HG02973 (cell line): Measurements from ENCODE around the gene NFIL3.
A peak's percentile ranks its signal among the peaks of the same experiment; 100 is the strongest.

Source experiments
- ATAC-seq: cut with Tn5 transposase; IDR thresholded peaks from one replicate; pipeline ENCODE4 v1.9.1; 2021; ENCODE audit warnings: moderate library complexity; ENCODE audit not compliant: unreplicated experiment

NFIL3 gene

DNA sequence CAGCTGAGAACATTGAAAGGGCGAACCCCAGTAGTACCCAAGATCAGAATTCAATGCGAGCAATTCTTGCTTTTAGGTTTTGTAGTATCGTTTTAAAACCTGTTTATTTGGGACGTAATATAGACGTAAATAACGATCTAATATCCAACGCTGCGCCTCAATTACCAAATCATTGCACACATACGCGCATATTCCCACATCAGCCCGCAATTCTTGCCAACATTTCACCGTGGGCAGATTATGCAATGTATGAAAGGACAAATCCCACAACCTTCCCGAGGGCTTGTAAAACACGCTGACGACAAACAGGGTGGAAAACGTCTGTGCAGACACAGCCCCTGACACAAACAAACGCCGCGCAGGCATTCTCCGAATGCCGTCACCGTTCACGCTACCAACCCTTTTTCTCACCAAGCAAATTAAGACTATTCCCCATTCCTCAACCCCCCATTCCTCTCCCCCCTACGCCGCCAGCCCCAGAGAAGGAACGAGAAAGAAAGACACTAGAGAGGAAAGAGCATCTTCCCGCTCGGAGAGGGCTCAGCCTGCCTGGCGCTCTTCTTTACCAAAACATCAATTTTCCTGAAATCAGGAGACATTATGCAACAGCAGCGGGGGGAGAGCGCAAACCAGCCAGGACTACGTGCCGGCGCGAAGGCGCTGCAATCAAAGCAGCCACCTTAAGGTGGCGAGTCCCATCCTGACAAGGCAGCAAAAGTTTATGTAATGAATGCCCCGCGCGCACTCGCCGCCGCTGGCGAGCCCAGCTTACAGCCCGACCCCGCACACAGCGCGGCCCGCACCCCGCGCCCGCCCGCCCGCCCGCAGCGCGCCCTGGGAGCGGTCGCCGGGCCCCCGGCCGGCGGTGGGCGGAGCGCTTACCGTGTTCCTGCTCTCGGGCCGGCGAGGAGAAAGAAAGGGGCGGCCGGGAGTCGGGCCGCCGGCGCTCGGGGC is 597 bp downstream of the NFIL3 start:
- peak; percentile 41 for ATAC-seq

DNA sequence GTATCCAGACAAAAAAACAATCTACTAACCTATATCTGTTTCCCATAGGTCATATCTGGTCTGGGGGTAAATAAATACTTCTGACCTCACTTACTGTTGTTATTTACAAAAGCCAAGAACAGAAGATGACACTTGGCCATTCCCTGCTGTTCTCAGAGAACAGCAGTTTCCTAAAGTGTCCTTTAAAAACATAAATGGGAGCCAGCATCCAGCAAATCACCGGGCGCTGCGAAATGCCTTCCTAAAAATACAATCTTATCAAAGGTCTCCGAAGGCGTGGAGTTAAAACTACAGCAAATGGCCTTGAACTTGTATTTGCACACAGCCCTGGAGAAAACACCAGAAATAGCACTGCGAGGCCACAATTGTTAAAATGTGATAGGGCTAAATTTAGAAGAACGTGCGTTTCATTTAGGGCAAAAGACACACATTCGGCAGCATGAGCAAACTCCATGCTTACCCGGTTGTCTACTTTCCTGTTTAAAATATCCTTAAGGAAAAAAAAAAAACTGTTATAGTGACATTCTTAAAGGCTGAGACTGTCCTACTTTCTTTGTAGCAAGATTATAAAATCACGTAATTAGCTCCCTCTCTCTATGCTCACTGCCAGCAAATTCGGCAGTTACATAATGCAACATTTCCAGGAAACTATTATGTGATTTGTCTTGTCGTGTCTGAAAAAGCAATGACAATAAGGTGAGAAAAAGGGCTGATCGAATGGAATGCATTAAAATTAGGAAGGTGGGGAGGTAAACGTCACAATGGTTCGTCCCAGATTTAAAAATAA is 1.5 kb downstream of the NFIL3 start:
- ATAC-seq = no peak

DNA sequence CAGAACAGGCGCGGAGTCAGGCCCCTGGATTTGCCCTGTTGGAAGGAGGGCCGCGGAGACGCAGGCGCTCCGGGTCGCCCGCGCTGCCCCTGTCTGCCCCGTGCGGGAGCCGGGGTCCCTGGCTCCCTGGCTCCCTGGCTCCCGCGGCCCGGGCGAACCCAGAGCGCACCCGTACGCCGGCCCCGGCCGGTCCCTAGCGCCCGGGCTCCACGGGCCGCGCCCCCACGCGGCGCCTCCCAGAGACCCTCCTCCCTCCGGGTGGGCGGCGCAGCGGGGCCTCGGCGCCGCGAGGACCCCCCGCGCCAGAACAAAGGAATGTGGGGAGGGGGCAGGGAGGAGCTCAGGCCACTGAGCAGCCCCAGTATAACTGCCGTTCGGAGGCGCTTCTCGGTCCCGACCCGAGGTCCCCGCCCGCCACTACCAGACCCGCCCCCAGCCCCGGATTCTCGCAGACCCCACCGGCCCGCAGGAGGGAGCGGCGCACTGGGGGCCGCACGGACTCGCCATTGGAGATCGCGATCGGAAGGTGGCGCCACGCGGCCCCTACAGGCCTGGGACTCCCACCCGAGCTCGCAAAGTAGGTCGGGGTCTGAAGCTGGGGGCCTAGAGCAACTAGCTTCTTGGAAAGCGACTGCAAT is 2.4 kb downstream of the NFIL3 start:
- ATAC-seq = no peak

DNA sequence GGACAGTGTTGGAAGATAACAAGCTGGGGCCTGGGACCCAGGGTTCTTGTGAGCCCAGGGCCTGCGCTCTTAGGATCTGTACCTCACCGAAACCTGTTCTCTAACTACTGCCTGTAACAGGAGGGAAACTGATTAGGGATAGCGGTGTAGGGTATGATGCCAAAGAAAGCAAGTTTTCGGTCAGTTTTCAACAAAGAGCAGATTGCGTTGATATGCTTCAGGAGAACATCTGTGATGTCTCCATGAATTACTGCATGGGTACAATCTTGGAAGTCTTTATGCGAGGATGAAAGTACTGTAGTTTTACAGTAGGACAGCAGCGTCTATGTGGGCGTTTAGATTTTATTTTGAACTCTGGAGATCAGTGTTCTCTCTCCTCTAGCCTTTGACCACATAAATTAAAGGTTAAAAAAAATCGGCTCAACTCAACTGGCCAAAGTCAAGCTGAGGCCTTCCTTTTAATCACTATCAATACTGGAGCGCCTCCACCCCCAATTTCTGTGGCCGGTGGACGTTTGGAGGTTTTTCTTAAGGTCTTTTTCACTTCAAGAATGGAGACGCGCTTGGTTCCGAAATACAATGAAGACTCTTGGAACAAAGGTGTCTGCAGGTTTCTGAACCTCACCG is 3.0 kb downstream of the NFIL3 start:
- no peak for ATAC-seq

DNA sequence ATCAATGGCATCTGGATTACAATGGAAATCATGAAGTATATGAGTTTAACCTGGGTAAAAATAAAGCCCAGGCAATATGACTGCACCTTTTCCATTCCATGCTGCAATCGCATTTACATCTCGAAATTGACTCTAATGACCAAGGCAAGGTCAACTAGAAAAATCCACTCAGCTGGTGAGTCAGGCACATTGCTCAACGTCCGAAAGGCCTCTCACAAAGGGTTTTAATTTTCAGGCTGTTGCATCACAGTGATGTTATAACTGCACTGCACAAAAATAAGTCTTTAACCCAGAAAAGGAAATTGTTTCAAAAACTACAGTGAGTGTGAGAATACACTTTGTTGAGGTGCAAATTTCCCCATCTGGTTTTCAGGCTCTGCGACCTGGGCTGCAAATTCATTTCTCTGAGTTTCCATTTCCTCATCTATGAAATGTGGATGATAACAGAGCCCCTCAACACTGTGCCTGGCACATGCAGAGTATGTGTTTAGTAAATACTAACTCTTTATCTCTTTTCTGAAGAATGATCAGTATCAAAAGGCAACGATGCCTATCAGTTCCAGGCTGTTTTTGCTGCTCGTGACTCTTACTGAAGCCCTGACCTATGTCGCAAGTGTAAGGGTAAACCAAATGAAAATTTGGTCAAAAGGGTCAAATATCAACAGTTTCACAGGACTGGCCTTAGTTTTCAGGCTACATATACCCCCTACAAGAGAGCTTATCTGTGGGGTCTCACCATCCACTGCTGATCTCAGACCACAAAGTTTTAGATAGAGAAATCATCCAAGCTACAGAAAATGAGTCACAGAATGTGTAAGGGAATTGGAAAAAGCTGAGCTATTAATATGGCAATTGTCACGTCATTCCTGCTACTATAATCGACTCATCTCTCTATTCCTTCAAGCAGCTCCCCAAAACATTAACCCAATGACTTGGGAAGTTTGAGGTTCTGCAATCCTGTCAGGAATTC is 4.1 kb downstream of the NFIL3 start:
- ATAC-seq = no peak

DNA sequence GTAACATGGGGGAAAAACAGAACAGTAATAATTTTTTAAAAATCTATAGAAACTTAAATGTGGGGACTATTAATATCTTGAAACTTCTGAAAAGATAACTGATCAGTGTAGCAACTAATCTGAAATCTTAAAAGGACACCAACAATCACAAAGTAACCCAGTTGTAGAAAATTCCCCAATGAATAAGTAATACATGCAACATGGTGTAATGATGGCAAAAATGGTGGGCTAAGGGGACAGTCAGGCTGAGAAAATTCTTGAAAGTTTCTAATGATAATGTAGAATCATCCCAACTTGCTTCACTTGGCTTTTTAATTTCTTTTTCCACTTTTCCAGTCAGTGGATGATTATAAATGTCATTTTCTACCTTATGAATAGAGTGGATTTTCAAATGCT is 5.4 kb downstream of the NFIL3 start:
- no peak for ATAC-seq

DNA sequence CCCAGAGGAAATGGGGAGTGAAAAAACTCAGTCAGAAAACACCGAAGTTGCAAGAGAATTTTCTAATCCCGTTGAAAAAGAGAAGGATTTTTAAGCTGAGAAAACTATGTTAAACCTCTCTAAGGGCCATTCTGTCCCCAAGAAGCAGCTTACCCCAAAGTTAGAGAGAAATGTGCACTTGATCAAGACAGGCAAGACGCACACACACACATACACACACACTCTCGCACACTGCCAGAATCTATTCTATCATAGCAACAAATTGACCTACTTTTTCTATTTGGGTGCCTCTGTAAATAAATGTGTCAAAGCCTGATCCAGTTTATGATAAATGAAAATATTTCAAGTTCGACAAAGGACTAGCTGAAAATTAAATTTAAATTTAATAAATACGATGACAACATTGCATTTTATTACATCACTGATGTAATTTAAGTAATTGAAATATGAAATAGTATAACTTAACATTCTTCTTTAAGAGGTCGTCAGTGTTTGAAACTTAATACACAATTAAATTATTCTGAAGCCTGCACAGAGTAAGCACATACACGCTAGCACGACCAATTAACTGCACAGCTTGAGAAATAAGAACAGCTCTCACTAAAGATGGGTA is 5.9 kb downstream of the NFIL3 start:
- no peak for ATAC-seq

DNA sequence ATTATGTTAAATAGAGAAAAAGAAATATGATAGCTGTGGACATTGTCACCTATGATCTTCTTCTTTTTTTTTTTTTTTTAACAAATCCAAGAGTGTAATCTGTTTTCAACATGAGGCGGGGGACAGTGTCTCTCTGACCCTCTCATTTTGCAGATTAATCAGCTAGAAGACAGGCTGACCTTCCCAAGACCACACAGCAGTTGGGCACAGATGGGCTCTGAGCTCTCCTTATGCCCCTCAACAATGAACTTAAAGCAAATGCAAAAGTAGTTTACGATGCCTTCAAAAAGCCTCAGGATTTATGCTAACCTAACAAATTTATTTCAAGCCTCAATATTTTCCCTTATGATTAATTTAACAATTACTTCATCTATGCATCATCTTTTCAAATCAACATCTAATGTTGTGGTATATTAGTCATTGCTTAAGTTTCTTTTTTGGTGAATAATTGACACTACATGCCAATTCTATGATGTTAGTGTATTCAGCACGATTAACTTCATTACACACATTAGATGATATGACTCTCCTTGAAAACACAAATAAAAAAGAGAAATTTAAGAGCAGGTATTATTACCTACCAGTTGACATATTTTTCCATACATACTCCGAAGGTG is 7.4 kb downstream of the NFIL3 start:
- ATAC-seq = no peak

DNA sequence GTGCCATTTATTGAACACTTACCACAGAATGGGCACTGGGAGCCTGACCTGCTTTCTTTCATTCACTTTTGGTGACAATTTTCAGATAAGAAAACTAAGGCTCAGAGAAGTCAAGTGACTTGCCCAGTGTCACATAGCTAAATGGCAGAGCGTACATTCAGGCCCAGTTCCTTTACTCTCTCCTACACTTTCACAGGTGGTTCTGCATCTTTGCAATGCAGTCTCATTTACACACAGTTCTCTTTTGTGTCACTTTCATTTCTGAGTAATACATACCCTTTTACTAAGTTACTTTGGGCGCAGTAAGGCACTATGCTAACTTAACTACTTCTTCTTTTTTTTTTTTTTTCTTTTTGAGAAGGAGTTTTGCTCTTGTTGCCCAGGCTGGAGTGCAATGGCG is 8.3 kb downstream of the NFIL3 start:
- ATAC-seq = peak; percentile 97

DNA sequence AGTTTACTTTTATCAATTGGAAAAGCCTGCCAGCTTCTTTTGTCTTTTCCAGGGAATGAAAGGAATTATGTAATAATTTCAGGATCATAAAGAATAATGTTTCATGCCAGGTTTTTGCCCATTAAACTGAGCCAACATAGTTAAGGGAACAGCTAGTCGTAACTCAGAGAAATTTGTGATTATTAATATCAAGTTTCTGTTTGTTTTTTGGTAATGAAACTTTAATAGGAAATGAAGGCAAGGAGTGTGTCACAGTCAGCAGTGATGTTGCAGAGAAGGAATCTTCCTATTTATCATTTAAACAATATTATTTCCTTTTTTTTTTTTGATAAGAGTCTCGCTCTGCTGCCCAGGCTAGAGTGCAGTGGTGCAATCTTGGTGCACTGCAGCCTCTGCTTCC is 10.7 kb downstream of the NFIL3 start:
- no peak for ATAC-seq

DNA sequence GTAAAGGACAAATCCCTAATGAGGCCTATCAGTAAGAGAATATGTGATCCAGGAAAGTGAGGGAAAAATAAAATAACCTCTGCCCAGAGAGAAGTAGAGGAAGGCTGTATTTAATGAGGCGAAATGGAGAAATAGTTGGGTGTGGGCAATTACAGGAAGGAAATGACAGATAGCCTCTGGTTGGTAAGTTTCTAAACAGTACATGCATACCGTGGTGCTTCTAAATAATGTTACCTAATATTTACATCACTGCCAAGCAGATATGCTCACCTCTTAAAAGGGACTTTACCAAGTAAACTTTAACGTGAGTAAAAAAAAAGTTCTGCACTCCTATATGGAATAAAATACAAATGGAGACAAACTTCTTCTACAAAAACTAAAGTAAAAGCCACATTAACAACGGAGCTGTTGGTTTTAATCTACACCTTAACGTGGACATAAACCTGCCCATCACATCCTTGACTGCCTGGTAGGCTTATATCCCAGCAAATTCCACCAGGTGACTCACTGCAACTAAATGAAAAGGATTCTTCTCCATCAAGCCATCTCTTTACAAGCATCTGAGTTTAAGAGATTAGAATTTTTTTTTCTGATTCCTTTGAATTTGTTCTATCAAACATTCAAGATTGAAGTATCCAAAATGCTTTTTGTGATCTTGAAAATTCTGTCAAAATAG is 12.4 kb downstream of the NFIL3 start:
- ATAC-seq = no peak

DNA sequence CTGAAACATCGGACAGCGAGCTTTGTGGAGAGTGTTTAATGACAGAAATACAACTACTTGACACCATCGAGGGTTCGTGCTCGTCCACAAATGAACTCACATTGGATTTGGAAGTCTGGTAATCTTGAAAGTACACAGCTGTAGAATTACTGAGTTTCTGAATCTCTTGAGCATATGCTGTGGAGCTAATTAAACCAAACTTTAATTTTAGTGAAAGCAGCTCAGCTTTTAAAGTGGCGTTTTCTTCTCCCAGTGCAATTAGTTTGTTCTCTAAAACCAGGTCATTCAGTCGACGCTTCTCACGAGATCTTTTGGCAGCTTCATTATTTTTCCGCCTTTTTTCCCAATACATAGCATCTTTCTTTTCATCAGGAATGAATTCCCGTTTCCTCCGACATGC is 13.5 kb downstream of the NFIL3 start:
- ATAC-seq = no peak

DNA sequence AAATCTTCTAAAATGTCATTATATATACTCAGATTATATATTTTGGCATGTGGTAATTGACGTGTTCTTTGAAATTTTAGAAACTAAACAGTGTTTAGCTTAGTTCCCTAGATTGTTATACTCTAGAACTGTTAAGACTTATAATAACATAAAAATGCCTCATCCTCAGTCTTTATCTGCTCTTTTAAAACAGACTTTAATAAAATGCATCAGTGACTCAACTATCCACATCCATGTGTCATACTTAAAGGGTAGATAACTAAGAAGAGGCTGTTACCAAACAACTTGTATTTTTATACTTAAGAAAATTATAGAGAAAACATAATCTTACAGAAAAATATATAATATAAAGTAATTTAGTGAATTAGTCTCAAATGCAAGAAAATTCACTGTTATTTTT is 15.2 kb downstream of the NFIL3 start:
- no peak for ATAC-seq

DNA sequence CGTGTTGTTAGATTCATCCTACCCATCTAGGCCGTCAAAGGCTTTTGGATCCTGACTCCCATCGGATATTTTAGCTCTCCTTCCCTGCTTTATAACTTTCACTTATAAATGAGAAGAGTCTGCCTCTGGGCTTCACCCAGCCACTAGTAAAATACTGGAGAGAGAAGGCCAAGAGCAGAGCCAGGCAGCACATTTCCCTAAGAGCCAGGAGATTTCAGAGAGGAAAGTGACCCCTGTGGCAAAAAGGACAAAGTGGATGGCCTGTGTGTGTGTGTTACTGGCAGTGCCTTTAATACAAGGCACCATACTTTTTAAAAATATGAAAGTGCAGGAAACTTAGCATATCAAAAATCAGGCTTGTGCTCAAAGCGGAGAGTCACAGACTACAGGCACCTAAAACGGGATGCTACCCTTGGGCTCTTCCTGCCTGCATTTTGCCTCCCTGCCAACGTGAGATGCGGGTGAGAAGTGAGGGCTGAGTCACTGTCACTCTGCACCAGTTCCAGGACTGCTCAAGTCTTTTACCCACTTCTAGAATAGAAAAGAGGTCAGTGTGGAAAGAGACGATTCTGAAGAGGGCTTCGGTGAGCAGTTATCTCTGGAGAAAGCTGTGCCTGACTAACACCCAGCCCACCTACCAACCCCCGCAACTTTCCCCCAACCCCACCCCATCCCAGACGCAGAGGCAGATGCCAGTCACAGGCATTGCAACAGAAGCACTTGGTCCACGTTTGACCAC is 15.9 kb downstream of the NFIL3 start:
- no peak for ATAC-seq

DNA sequence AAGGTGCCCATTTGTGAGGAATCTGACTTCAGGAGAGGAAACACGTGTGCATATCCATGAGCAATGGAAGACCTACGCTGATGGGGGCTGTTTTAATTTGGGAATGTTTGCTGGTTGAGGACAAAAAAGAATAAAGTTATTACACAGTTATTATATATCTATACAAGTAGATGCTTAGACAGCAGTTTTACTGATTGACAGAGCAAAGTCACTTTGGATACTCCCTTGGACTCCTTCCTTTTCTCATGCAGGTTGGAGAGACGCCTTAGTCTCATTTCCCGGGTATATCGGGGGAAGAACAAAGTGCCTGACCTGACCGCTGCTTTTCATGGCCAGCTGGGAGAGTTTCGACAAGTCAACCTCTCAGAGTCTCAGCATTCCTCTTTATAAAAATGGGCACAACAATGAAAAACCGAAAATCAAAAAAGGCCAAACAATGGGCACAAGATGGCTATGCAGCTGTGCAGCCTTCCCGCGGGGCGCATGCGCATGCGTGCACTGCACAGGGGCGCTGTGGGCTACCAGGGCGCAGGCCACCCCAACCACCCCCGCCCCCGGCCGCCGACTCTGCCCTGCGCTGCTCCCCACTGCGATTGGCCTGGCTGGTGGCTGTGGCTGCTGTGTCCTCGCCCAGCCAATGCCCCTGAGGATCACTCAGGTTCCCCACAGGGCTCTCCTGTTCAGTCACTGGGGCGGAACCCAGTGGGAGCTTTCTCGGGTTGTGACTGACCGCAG is 18.1 kb downstream of the NFIL3 start:
- no peak for ATAC-seq

DNA sequence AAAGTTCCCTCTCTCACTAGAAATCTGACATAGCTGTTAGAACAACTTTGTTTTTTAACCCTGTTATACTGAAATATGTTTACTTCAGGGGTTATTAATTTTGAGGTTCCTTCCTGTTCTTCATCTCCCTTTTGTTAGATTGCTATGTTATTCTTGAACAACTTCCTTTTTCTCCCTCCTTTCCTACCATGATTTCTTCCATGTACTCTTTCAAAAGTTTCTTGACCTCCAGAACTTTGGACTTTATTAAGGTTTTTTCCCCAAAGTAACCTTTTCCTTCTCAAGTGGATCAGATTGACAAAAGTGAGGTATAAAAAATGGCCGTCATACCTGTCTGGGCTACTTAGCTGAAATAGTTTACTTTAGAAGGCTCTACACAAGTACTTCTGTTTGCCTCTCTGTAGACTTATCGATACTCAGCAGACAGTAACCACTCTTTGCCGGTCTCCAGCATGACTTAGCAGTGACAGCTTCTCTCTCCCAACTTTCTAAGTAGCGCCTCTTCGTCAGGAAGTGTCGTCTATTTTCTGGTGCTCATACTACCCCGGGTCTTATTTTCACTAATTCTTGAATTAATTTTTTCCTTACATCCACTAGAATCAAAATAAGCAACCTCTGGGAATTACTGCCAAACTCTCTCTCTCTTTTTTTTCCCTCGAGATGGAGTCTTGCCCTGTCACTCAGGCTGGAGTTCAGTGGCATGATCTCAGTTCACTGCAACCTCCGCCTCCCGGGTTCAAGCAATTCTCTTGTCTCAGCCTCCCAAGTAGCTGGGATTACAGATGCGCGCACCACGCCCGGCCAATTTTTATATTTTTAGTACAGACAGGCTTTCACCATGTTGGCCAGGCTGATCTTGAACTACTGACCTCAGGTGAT is 19.7 kb downstream of the NFIL3 start:
- no peak for ATAC-seq
